ENCODE results near the gene SLC5A2.

DNA sequence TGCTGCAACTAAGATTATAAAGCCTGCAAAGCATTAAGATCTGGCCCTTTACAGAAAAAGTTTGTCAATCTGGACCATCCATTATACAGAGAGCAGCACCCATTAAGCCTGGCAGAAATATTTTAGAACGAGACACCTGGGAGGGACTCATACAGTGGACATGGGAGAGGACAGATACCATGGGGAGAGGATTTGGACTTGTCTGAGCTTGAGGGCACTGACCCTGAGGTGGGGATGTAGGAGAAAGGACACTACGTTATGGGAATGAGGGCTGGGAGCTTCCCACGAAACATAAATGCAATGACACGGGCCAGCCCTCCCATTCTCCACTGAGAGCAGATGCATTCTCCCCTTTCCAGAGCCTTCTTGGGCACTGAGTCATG is 19.0 kb downstream of the SLC5A2 start:
- TF ChIP-seq CTCF (IDR thresholded peaks at IDR 0.05; ENCODE audit: low read depth, low read length) (no peak), EZH2phosphoT487 (IDR thresholded peaks at IDR 0.05; ENCODE audit: low read depth) (no peak)
